Measurements from ENCODE around the gene URI1.

The URI1 gene

GRCh38 chr19:29974701-29975100, 32.7 kb downstream of the URI1 start:
- no peak for TF ChIP-seq CTCF (IDR thresholded peaks at IDR 0.05; ENCODE audit: extremely low read depth, insufficient read depth, missing control alignments)

GRCh38 chr19:29976151-29976943, 34.3 kb downstream of the URI1 start:
- no peak for TF ChIP-seq CTCF (IDR thresholded peaks at IDR 0.05; ENCODE audit: extremely low read depth, insufficient read depth, missing control alignments)
- in situ Hi-C loops (cut with MboI; ENCODE audit: low pct_unique_long_range_greater_than_20kb, low sequenced_read_pairs, unreplicated experiment): no loop called here
- DNase-seq (ENCODE audit: low spot score): no peak

More at GRCh38 chr19:29974701-29975100, 32.7 kb downstream of the URI1 start:
- no peak for DNase-seq (ENCODE audit: low spot score)
- in situ Hi-C loops (cut with MboI; ENCODE audit: low pct_unique_long_range_greater_than_20kb, low sequenced_read_pairs, unreplicated experiment): no loop called here

DNA sequence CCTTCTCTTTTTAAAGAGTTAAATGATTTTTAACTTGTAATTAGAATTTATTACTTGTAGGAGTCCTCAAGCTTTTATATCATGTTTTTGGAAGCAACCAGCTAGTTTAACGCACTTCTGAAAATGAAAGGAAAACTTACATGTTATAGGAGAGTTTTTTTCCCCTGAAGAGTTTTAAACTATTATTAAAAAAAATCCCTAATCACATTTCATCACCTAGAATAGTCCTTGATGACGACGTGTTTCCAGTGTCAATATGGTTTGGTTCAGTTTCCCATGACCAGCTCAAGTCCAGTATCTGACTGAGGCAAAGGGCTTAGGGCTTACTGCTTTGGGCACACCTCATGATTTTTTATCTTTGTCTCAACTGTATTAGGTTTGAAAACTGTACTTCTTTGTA, 36.0 kb downstream of the URI1 start:
- in situ Hi-C loops (cut with MboI; ENCODE audit: low pct_unique_long_range_greater_than_20kb, low sequenced_read_pairs, unreplicated experiment): no loop called here
- TF ChIP-seq CTCF (IDR thresholded peaks at IDR 0.05; ENCODE audit: extremely low read depth, insufficient read depth, missing control alignments): no peak
- peak; percentile 9 for DNase-seq (ENCODE audit: low spot score)

GRCh38 chr19:29983568-29983967, 41.5 kb downstream of the URI1 start:
- in situ Hi-C loops (cut with MboI; ENCODE audit: low pct_unique_long_range_greater_than_20kb, low sequenced_read_pairs, unreplicated experiment): no loop called here
- no peak for TF ChIP-seq CTCF (IDR thresholded peaks at IDR 0.05; ENCODE audit: extremely low read depth, insufficient read depth, missing control alignments)
- no peak for DNase-seq (ENCODE audit: low spot score)

DNA sequence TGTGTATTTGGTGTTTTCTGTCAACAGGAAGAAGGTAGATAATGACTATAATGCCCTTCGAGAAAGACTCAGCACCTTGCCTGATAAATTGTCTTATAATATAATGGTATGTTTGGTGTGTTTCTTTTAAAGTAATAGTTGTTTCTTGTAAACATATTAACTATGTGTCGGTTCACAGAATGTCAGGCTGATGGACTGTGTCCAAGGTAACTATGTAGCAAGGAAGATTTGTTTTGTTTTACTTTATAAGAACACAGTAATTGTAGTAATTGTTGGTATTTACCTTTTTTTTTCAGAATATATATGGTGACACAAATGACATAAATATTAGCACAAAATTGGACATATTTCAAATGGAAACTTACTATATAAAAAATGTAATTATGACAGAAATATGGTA, 43.2 kb downstream of the URI1 start:
- in situ Hi-C loops (cut with MboI; ENCODE audit: low pct_unique_long_range_greater_than_20kb, low sequenced_read_pairs, unreplicated experiment): no loop called here

GRCh38 chr19:29988351-29988750, 46.3 kb downstream of the URI1 start:
- no peak for DNase-seq (ENCODE audit: low spot score)
- no peak for TF ChIP-seq CTCF (IDR thresholded peaks at IDR 0.05; ENCODE audit: extremely low read depth, insufficient read depth, missing control alignments)
- in situ Hi-C loops (cut with MboI; ENCODE audit: low pct_unique_long_range_greater_than_20kb, low sequenced_read_pairs, unreplicated experiment): no loop called here

More for the DNA sequence above, 43.2 kb downstream of the URI1 start:
- no peak for TF ChIP-seq CTCF (IDR thresholded peaks at IDR 0.05; ENCODE audit: extremely low read depth, insufficient read depth, missing control alignments)
- no peak for DNase-seq (ENCODE audit: low spot score)

Measured in GM13977 (cell line).